Measurements from ENCODE around the gene CST1. TPM values are rescaled to one million over a fixed set of nuclear protein-coding genes. Genes with fewer than 3 reads are reported as not detected.

Gene CST1
- total RNA-seq, 6 experiments from 2014 or later: not detected

- H3K9me3 ChIP-seq: no peaks in the 10 kb centered on the region
- H3K27me3 ChIP-seq: no peaks in the 10 kb centered on the region
- no peaks in the 10 kb centered on the region for H3K4me1 ChIP-seq
- no peaks in the 10 kb centered on the region for H3K36me3 ChIP-seq
- ATAC-seq (peak in 1 of 4 donors; percentile 41), DNase-seq (no peak)
- 67% methylated on average over 1 of the region's 4 CpGs for WGBS (ENCODE audit: insufficient coverage, low coverage, low lambda C conversion rate, missing lambda C conversion rate)
- intact Hi-C loops (cut with DNase I): no loop called here
- H3K4me3 ChIP-seq: no peak overlapping the region
- no peak overlapping the region for H3K27ac ChIP-seq
- no peak for TF ChIP-seq CTCF (IDR thresholded peaks at IDR 0.05)
- no peak for TF ChIP-seq POLR2A (IDR thresholded peaks at IDR 0.05)
These were observed 40.0 kb downstream of the CST1 start for GRCh38 chr20:23710771-23711170.

GRCh38 chr20:23705895-23706294 is 44.8 kb downstream of the CST1 start:
- Histone ChIP-seq H3K4me3 (no peak overlapping the region), H3K4me1 (no peaks in the 10 kb centered on the region), H3K27me3 (no peaks in the 10 kb centered on the region), H3K27ac (no peak overlapping the region), H3K36me3 (no peaks in the 10 kb centered on the region), H3K9me3 (no peaks in the 10 kb centered on the region)
- no peak for TF ChIP-seq CTCF (IDR thresholded peaks at IDR 0.05)
- TF ChIP-seq POLR2A (IDR thresholded peaks at IDR 0.05): no peak
- WGBS (ENCODE audit: insufficient coverage, low coverage, low lambda C conversion rate, missing lambda C conversion rate): 65% methylated on average over 1 of the region's 1 CpG
- no peak for DNase-seq
- ATAC-seq: no peak
- intact Hi-C loops (cut with DNase I): no loop called here

- ATAC-seq: no peak
- H3K4me1 ChIP-seq: no peaks in the 10 kb centered on the region
- H3K36me3 ChIP-seq: no peaks in the 10 kb centered on the region
- intact Hi-C loops (cut with DNase I): no loop called here
- H3K27ac ChIP-seq: no peak overlapping the region
- H3K9me3 ChIP-seq: no peaks in the 10 kb centered on the region
- H3K27me3 ChIP-seq: no peaks in the 10 kb centered on the region
- no peak overlapping the region for H3K4me3 ChIP-seq
- WGBS (ENCODE audit: insufficient coverage, low coverage, low lambda C conversion rate, missing lambda C conversion rate): 64% methylated on average over 4 of the region's 4 CpGs
- no peak for DNase-seq
- TF ChIP-seq POLR2A (IDR thresholded peaks at IDR 0.05) (no peak), CTCF (IDR thresholded peaks at IDR 0.05) (no peak)
These were observed 48.7 kb downstream of the CST1 start for GRCh38 chr20:23702021-23702420.

- Histone ChIP-seq H3K36me3 (no peaks in the 10 kb centered on the region), H3K27ac (no peak overlapping the region), H3K9me3 (no peaks in the 10 kb centered on the region), H3K4me3 (no peak overlapping the region), H3K27me3 (no peaks in the 10 kb centered on the region), H3K4me1 (no peaks in the 10 kb centered on the region)
- TF ChIP-seq POLR2A (IDR thresholded peaks at IDR 0.05) (no peak), CTCF (IDR thresholded peaks at IDR 0.05) (no peak)
- intact Hi-C loops (cut with DNase I): no loop called here
- DNase-seq: no peak
- ATAC-seq: no peak
- no CpG with 5 or more reads among the region's 3 CpGs for WGBS (ENCODE audit: insufficient coverage, low coverage, low lambda C conversion rate, missing lambda C conversion rate)
These were observed 49.8 kb downstream of the CST1 start for GRCh38 chr20:23700931-23701330.

- H3K9me3 ChIP-seq: no peaks in the 10 kb centered on the region
- DNase-seq (no peak), ATAC-seq (no peak)
- intact Hi-C loops (cut with DNase I): no loop called here
- TF ChIP-seq CTCF (IDR thresholded peaks at IDR 0.05) (no peak), POLR2A (IDR thresholded peaks at IDR 0.05) (no peak)
- H3K4me3 ChIP-seq: no peak overlapping the region
- H3K36me3 ChIP-seq: no peaks in the 10 kb centered on the region
- no peak overlapping the region for H3K27ac ChIP-seq
- no peaks in the 10 kb centered on the region for H3K4me1 ChIP-seq
- H3K27me3 ChIP-seq: no peaks in the 10 kb centered on the region
- 40% methylated on average over 1 of the region's 1 CpG for WGBS (ENCODE audit: insufficient coverage, low coverage, low lambda C conversion rate, missing lambda C conversion rate)
These were observed 52.8 kb downstream of the CST1 start for GRCh38 chr20:23697947-23698346.

Measured in right lobe of liver (tissue), 6 donors.